ENCODE data around the gene CENPP. TPM values are rescaled to one million over a fixed set of nuclear protein-coding genes. Genes with fewer than 3 reads are reported as not detected.

The CENPP gene
- total RNA-seq, 1 donor from 2014 or later, result 13.1 TPM

GRCh38 chr9:92634712-92635605, 309.2 kb downstream of the CENPP start:
- DNase-seq (ENCODE audit: low read depth), result peak; percentile 71

- DNase-seq (ENCODE audit: low read depth), result no peak
Measured at GRCh38 chr9:92635760-92636159, 310.0 kb downstream of the CENPP start.

- DNase-seq (ENCODE audit: low read depth), result no peak
Measured at GRCh38 chr9:92636627-92637026, 310.9 kb downstream of the CENPP start.

GRCh38 chr9:92637326-92637725, 311.6 kb downstream of the CENPP start:
- no peak for DNase-seq (ENCODE audit: low read depth)

- no peak for DNase-seq (ENCODE audit: low read depth)
Measured at GRCh38 chr9:92637886-92638620, 312.3 kb downstream of the CENPP start.

GRCh38 chr9:92638621-92639101, 312.9 kb downstream of the CENPP start:
- DNase-seq (ENCODE audit: low read depth), result no peak

GRCh38 chr9:92639124-92639523, 313.4 kb downstream of the CENPP start:
- no peak for DNase-seq (ENCODE audit: low read depth)

- DNase-seq (ENCODE audit: low read depth), result no peak
Measured at GRCh38 chr9:92639791-92640271, 314.1 kb downstream of the CENPP start.

GRCh38 chr9:92640398-92641091, 314.8 kb downstream of the CENPP start:
- DNase-seq (ENCODE audit: low read depth), result no peak

GRCh38 chr9:92641092-92641809, 315.5 kb downstream of the CENPP start:
- no peak for DNase-seq (ENCODE audit: low read depth)

GRCh38 chr9:92642041-92642451, 316.3 kb downstream of the CENPP start:
- no peak for DNase-seq (ENCODE audit: low read depth)

- no peak for DNase-seq (ENCODE audit: low read depth)
Measured at GRCh38 chr9:92642564-92642963, 316.8 kb downstream of the CENPP start.

- DNase-seq (ENCODE audit: low read depth), result no peak
Measured at GRCh38 chr9:92644278-92644677, 318.5 kb downstream of the CENPP start.

GRCh38 chr9:92645041-92645440, 319.3 kb downstream of the CENPP start:
- DNase-seq (ENCODE audit: low read depth), result no peak

GRCh38 chr9:92647671-92648473, 322.1 kb downstream of the CENPP start:
- no peak for DNase-seq (ENCODE audit: low read depth)

- DNase-seq (ENCODE audit: low read depth), result no peak
Measured at GRCh38 chr9:92648474-92648971, 322.8 kb downstream of the CENPP start.

- no peak for DNase-seq (ENCODE audit: low read depth)
Measured at GRCh38 chr9:92649007-92649406, 323.3 kb downstream of the CENPP start.

GRCh38 chr9:92650296-92650695, 324.5 kb downstream of the CENPP start:
- DNase-seq (ENCODE audit: low read depth), result no peak

- DNase-seq (ENCODE audit: low read depth), result no peak
Measured at GRCh38 chr9:92650839-92651621, 325.3 kb downstream of the CENPP start.
